CD4-positive, alpha-beta memory T cell (primary cell): ENCODE results near the gene TDP2. TPM values are rescaled to one million over a fixed set of nuclear protein-coding genes. Genes with fewer than 3 reads are reported as not detected.
"Not testable (repeated sequence)": the region's sequence is repeated elsewhere in the genome, so short reads cannot be mapped to it uniquely, and the experiment has no call there.

Experiments used
- CTCF ChIA-PET: fragments of 350-600 bp; sonication (Branson Sonifier 250); formaldehyde crosslinking; loops from one replicate; lab custom pipeline; 2021; ENCODE audit warnings: inconsistent platforms; ENCODE audit not compliant: partially characterized antibody; lab: Charles Lee
- POLR2A ChIA-PET: fragments of 350-600 bp; sonication (Branson Sonifier 250); formaldehyde crosslinking; loops from one replicate; lab custom pipeline; 2021; ENCODE audit not compliant: partially characterized antibody; lab: Charles Lee
- DNase-seq, 5 donors: peaks; one replicate each; pipeline versions ENCODE4 v3.0.0 to v3.0.0-alpha.2; 2020 to 2022; ENCODE audit warnings: mixed read lengths in 1 of 5
- H3K27ac ChIP-seq: one replicate; pipeline ENCODE4 v1.7.0; 2013; ENCODE audit warnings: low read depth, low read length
- H3K27me3 ChIP-seq: 2 replicates; pipeline ENCODE4 v1.7.0; 2013; ENCODE audit warnings: mild to moderate bottlenecking, low read length, moderate library complexity; ENCODE audit not compliant: insufficient read depth
- H3K36me3 ChIP-seq: 2 replicates; pipeline ENCODE4 v1.7.0; 2013; ENCODE audit warnings: mild to moderate bottlenecking, low read length, moderate library complexity; ENCODE audit not compliant: insufficient read depth
- H3K4me1 ChIP-seq: 2 replicates; pipeline ENCODE4 v1.7.0; 2013; ENCODE audit warnings: mild to moderate bottlenecking, low read length, moderate library complexity; ENCODE audit not compliant: insufficient read depth
- H3K4me3 ChIP-seq, 2 donors: one replicate each; pipeline ENCODE4 v1.7.0; 2013; ENCODE audit warnings: low read length in 2 of 2, mild to moderate bottlenecking in 1 of 2
- H3K9me3 ChIP-seq, 2 donors: one replicate each; pipeline ENCODE4 v1.7.0; 2013; ENCODE audit warnings: low read length in 2 of 2, control low read depth in 1 of 2; ENCODE audit not compliant: control insufficient read depth in 1 of 2
- H3K27ac Mint-ChIP-seq, 7 donors: one replicate each; pipeline ENCODE4 v1.8.0; 2020 to 2021; ENCODE audit warnings: mixed read lengths in 7 of 7, mild to moderate bottlenecking in 6 of 7, inconsistent platforms in 3 of 7, moderate library complexity in 3 of 7
- H3K27me3 Mint-ChIP-seq, 2 donors: one replicate each; pipeline ENCODE4 v1.8.0; 2020 to 2021; ENCODE audit warnings: mixed read lengths in 2 of 2
- H3K36me3 Mint-ChIP-seq, 2 donors: one replicate each; pipeline ENCODE4 v1.8.0; 2020 to 2021; ENCODE audit warnings: mixed read lengths in 2 of 2, inconsistent platforms in 1 of 2, mild to moderate bottlenecking in 1 of 2
- H3K4me1 Mint-ChIP-seq, 4 donors: one replicate each; pipeline ENCODE4 v1.8.0; 2020 to 2021; ENCODE audit warnings: mixed read lengths in 4 of 4, mild to moderate bottlenecking in 1 of 4
- H3K4me3 Mint-ChIP-seq, 8 donors: one replicate each; pipeline ENCODE4 v1.8.0; 2020 to 2021; ENCODE audit warnings: mixed read lengths in 8 of 8, mild to moderate bottlenecking in 7 of 8, moderate library complexity in 6 of 8, inconsistent platforms in 3 of 8
- H3K9me3 Mint-ChIP-seq, 8 donors: one replicate each; pipeline ENCODE4 v1.8.0; 2020 to 2021; ENCODE audit warnings: mixed read lengths in 8 of 8, mild to moderate bottlenecking in 5 of 8, inconsistent platforms in 3 of 8, moderate library complexity in 1 of 8
- intact Hi-C: fragments of 100-400 bp; cut with micrococcal nuclease; formaldehyde crosslinking; loops from one replicate; pipeline ENCODE4 v1.15.1; 2023
- polyA plus RNA-seq, 2 donors: library from polyadenylated mRNA; unstranded; fragments of 300-500 nt; fragmentation: Illumina TruSeq; gene quantifications; one replicate each; pipeline ENCODE4 v1.2.3, GENCODE V29; 2021
- total RNA-seq, 2 experiments: library from RNA; stranded (reverse); gene quantifications; one replicate each; pipeline ENCODE4 v1.2.3, GENCODE V29; 2021

The TDP2 gene
- total and polyA plus RNA-seq, 4 experiments from 2014 or later, result 43.4 to 74.3 (median 67.5) TPM

DNA sequence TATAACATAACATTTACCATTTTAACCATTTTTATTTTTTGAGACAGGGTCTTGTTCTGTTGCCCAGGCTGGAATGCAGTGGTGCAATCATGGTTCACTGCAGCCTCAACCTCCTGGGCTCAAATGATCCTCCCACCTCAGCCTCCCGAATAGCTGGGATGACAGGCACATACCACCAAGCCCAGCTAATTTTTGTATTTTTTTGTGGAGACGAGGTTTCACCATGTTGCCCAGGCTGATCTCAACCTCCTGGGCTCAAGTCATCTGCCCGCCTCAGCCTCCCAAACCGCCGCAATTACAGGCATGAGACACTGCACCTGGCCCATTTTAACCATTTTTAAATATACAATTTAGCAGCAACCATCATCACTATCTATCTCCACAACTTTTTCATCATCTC, 26.1 kb downstream of the TDP2 start:
- H3K27ac Mint-ChIP-seq, H3K4me3 ChIP-seq, H3K4me1 ChIP-seq, CTCF ChIA-PET, intact Hi-C loops, H3K9me3 ChIP-seq, H3K36me3 ChIP-seq, H3K4me3 Mint-ChIP-seq, H3K4me1 Mint-ChIP-seq, DNase-seq, H3K36me3 Mint-ChIP-seq, POLR2A ChIA-PET, H3K27ac ChIP-seq: not testable (repeated sequence)
- peaks cover 8 to 19% of the 10 kb centered on the region in 2 donors for H3K27me3 Mint-ChIP-seq
- H3K9me3 Mint-ChIP-seq, result peaks cover 0 to 12% (median 2%) of the 10 kb centered on the region in 8 donors
- H3K27me3 ChIP-seq, result peaks cover 11% of the 10 kb centered on the region

DNA sequence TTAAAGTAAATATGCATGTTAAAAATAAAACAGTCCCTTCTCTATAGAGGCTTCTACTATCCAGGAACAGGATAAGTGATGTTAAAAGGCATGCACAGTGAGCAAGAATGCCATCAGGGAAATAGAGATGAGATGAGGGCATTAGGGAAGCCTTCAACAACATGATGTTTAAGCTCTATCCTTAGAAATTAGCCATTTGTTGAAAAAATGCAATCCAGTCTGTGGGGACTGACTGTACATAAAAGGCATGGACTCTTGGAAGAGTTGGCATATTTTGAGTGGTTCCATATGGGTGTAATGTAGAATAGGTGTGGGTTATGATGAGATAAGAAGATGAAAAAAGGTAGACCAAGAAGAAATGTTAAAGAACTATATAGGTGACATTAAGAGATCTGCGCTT, 26.5 kb downstream of the TDP2 start:
- Mint-ChIP-seq H3K27me3 (peaks cover 8 to 21% of the 10 kb centered on the region in 2 donors), H3K9me3 (peaks cover 0 to 12% (median 2%) of the 10 kb centered on the region in 8 donors), H3K27ac (no peak overlapping the region), H3K36me3 (no peaks in the 10 kb centered on the region), H3K4me1 (peaks cover under 1 to 2% (median 2%) of the 10 kb centered on the region in 4 donors), H3K4me3 (no peak overlapping the region)
- Histone ChIP-seq H3K27ac (no peak overlapping the region), H3K4me1 (peaks cover under 1% of the 10 kb centered on the region), H3K4me3 (no peak overlapping the region), H3K9me3 (no peaks in the 10 kb centered on the region), H3K36me3 (no peaks in the 10 kb centered on the region), H3K27me3 (peaks cover 16% of the 10 kb centered on the region)
- CTCF ChIA-PET, result no interaction called here
- intact Hi-C loops, result no loop called here
- POLR2A ChIA-PET, result no interaction called here
- no peak for DNase-seq

DNA sequence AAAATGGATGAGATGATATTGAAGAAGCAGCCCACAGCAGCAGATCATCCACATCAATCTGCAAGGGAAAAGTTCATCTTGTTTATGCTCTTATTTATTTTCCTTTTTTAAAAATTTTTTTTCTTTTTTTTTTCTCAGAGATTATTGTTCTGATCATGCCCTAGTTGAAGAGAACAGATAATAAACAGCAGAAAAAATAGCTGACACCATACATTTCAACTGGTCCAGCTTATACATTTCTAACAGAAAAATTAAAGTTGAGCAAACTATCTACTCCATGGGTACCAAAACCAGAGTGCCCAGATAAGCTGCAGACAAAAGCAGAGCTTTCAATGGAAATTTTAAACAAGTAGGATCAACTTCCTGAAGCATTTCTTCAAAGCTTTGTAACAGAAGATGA, 30.0 kb downstream of the TDP2 start:
- peaks cover 14 to 25% of the 10 kb centered on the region in 2 donors for H3K27me3 Mint-ChIP-seq
- H3K4me1 Mint-ChIP-seq, result peaks cover 0 to 2% (median 0%) of the 10 kb centered on the region in 4 donors
- no peaks in the 10 kb centered on the region for H3K4me1 ChIP-seq
- DNase-seq, result no peak
- ChIA-PET CTCF (no interaction called here), POLR2A (no interaction called here)
- H3K27ac Mint-ChIP-seq, result no peak overlapping the region
- H3K27ac ChIP-seq, result no peak overlapping the region
- H3K27me3 ChIP-seq, result peaks cover 5% of the 10 kb centered on the region
- no peaks in the 10 kb centered on the region for H3K36me3 ChIP-seq
- H3K9me3 ChIP-seq, result no peaks in the 10 kb centered on the region
- peaks cover 0 to 12% (median 2%) of the 10 kb centered on the region in 8 donors for H3K9me3 Mint-ChIP-seq
- no peaks in the 10 kb centered on the region for H3K36me3 Mint-ChIP-seq
- intact Hi-C loops, result no loop called here
- no peak overlapping the region for H3K4me3 Mint-ChIP-seq
- no peak overlapping the region for H3K4me3 ChIP-seq

DNA sequence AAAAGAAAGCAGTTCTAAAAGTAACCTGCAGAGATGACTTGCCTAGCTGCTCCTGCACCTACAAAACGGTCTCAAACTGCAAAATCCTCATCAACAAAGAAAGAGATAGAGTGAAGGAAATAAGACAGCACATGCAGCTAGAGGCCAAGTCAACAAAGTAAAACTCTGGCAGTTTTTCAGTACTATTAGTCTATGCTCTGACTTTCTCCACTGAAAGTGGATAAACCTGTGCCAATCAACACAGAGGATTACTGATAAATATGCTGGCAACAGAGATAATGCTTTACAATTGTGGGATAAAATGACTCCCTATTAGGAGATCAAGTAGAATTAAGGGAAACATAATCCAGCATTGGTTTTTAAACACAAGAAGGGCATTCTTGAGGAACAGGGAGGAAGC, 34.1 kb downstream of the TDP2 start:
- no peaks in the 10 kb centered on the region for H3K36me3 ChIP-seq
- H3K27ac Mint-ChIP-seq, result no peak overlapping the region
- H3K27me3 Mint-ChIP-seq, result peaks cover 7 to 11% of the 10 kb centered on the region in 2 donors
- intact Hi-C loops, result no loop called here
- H3K36me3 Mint-ChIP-seq, result no peaks in the 10 kb centered on the region
- H3K9me3 Mint-ChIP-seq, result no peaks in the 10 kb centered on the region
- ChIA-PET POLR2A (no interaction called here), CTCF (no interaction called here)
- no peaks in the 10 kb centered on the region for H3K9me3 ChIP-seq
- no peak overlapping the region for H3K27ac ChIP-seq
- H3K4me1 ChIP-seq, result no peaks in the 10 kb centered on the region
- DNase-seq, result no peak
- H3K27me3 ChIP-seq, result peaks cover 5% of the 10 kb centered on the region
- no peak overlapping the region for H3K4me3 ChIP-seq
- no peak overlapping the region for H3K4me3 Mint-ChIP-seq
- peaks cover 0 to 2% (median 0%) of the 10 kb centered on the region in 4 donors for H3K4me1 Mint-ChIP-seq

DNA sequence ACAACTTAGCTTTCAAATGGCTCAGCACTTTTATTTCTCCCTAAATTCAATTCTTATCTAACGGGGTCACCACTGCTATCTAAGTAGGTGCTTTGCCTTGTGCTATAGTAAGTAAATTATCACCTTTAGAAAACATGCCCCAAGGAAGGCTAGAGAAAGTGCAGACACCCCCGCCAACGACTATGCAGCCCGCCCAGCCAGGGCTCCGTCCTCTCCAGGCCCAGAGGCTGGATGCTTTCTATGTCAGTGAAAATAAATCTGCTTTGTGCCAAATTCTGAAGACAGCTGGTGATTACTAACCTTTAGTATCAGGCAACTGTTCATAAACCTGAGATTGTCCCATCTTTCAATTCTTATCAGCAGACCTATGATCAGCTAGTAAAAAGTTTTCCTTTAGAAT, 35.0 kb downstream of the TDP2 start:
- Histone ChIP-seq H3K9me3 (no peaks in the 10 kb centered on the region), H3K4me3 (no peak overlapping the region), H3K27me3 (peaks cover 5% of the 10 kb centered on the region), H3K27ac (no peak overlapping the region), H3K4me1 (no peaks in the 10 kb centered on the region), H3K36me3 (no peaks in the 10 kb centered on the region)
- peaks cover 0 to 2% (median 0%) of the 10 kb centered on the region in 4 donors for H3K4me1 Mint-ChIP-seq
- no peak overlapping the region for H3K27ac Mint-ChIP-seq
- DNase-seq, result no peak
- peaks cover 7 to 11% of the 10 kb centered on the region in 2 donors for H3K27me3 Mint-ChIP-seq
- intact Hi-C loops, result no loop called here
- CTCF ChIA-PET, result no interaction called here
- no peak overlapping the region for H3K4me3 Mint-ChIP-seq
- POLR2A ChIA-PET, result no interaction called here
- no peaks in the 10 kb centered on the region for H3K36me3 Mint-ChIP-seq
- H3K9me3 Mint-ChIP-seq, result no peaks in the 10 kb centered on the region

DNA sequence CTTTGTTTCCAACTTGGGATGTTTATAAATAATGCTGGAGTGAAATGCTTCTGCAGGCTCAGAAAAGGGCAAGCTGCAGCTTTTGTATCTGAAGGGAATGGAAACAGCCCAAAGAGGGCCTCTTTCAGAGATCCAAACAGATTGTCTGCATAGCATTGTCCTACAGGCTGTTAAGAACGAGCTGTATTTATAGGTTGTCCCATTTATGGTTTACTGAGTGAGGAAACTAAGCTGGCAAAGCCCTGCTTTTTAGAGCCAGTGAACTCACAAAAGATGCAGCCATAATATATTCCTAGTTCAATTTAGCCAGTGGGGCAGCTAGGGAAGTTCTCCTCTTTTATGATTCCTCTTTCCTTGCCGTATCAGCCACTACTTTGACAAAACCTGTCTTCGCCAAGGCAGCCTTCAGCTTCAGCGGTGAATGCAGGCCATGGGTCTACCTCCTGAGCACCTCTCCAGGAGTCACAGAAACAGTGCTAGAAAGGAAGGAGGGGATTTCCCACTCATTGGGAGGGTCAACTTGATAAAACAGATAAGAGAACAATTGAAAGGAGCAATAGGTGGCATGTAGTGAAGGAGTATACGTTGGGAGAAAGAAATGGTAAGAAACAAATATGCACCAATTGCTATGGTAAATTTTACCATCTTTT, 35.7 kb downstream of the TDP2 start:
- no peaks in the 10 kb centered on the region for H3K4me1 ChIP-seq
- H3K4me3 Mint-ChIP-seq, result no peak overlapping the region
- H3K9me3 Mint-ChIP-seq, result no peaks in the 10 kb centered on the region
- H3K9me3 ChIP-seq, result no peaks in the 10 kb centered on the region
- peaks cover 5% of the 10 kb centered on the region for H3K27me3 ChIP-seq
- peaks cover 7 to 11% of the 10 kb centered on the region in 2 donors for H3K27me3 Mint-ChIP-seq
- DNase-seq, result no peak
- no peak overlapping the region for H3K27ac Mint-ChIP-seq
- ChIA-PET CTCF (no interaction called here), POLR2A (no interaction called here)
- no peaks in the 10 kb centered on the region for H3K36me3 Mint-ChIP-seq
- peaks cover 0 to 2% (median 0%) of the 10 kb centered on the region in 4 donors for H3K4me1 Mint-ChIP-seq
- intact Hi-C loops, result no loop called here
- no peak overlapping the region for H3K4me3 ChIP-seq
- H3K36me3 ChIP-seq, result no peaks in the 10 kb centered on the region
- H3K27ac ChIP-seq, result no peak overlapping the region

DNA sequence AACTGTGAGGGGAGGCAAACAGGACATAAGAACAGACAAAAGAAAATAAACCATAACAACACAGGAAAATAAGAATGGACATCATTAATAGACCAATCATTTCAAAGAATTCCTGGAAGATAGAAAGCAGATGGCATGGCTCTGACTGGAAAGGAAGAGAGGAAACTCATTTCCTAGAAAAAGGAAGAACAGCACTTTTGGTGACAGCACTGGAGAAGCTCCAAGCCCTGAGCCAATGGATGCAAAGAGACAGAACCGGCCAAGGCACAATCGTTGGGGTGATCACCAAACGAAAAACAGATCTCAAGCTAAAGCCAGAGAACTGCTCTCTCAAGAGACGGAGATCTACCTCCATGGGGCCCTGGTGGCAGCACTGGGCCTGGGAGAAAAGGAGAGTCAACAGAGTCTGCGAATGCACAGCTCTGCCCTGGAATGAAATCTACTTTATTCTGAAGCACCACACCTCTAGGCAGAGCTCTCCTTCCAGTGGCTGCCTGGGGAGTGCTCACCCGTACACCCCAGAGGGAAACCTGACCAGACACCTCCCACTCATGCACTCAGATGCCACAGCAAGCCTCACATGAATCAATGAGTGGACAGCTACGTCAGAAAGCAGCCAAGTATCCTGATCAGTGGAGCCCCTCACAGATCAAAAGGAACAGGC, 44.9 kb downstream of the TDP2 start:
- H3K27me3 Mint-ChIP-seq, result no peaks in the 10 kb centered on the region
- no peaks in the 10 kb centered on the region for H3K36me3 Mint-ChIP-seq
- intact Hi-C loops, result no loop called here
- Histone ChIP-seq H3K9me3 (no peaks in the 10 kb centered on the region), H3K36me3 (no peaks in the 10 kb centered on the region), H3K27me3 (no peaks in the 10 kb centered on the region), H3K4me3 (no peak overlapping the region), H3K27ac (no peak overlapping the region), H3K4me1 (no peaks in the 10 kb centered on the region)
- POLR2A ChIA-PET, result no interaction called here
- H3K4me1 Mint-ChIP-seq, result no peaks in the 10 kb centered on the region
- no peak overlapping the region for H3K27ac Mint-ChIP-seq
- DNase-seq, result no peak
- H3K9me3 Mint-ChIP-seq, result no peaks in the 10 kb centered on the region
- CTCF ChIA-PET, result interaction anchor here (1.0 to 1.2 kb wide), 2 partner anchors 13 to 42 kb away, joined by 3 read pairs; no protein-coding TSS in a partner anchor
- no peak overlapping the region for H3K4me3 Mint-ChIP-seq
